GM23248 (cell line): ENCODE measurements around the gene SDK2. TPM values are rescaled to one million over a fixed set of nuclear protein-coding genes. Genes with fewer than 3 reads are reported as not detected.

Experiments
- DNase-seq: peaks from one replicate; pipeline ENCODE4 v3.0.0-alpha.2; 2015
- H2AFZ ChIP-seq: fragments of 200-600 bp; sonication (generic); 2 replicates; pipeline ENCODE4 v1.6.1; 2016; ENCODE audit warnings: antibody characterized with exemption
- H3F3A ChIP-seq: fragments of 200-600 bp; sonication (generic); 2 replicates; pipeline ENCODE4 v1.6.1; 2016; ENCODE audit warnings: mild to moderate bottlenecking, antibody characterized with exemption, mixed run types; ENCODE audit not compliant: insufficient read depth
- H3K27ac ChIP-seq: fragments of 200-600 bp; sonication (generic); 2 replicates; pipeline ENCODE4 v1.5.1; 2016; ENCODE audit warnings: mild to moderate bottlenecking
- H3K27me3 ChIP-seq: fragments of 200-600 bp; sonication (generic); replicated peaks from 2 replicates; pipeline ENCODE4 v1.6.1; 2016; ENCODE audit warnings: mild to moderate bottlenecking; ENCODE audit not compliant: insufficient read depth
- H3K36me3 ChIP-seq: fragments of 200-600 bp; sonication (generic); 2 replicates; pipeline ENCODE4 v1.6.1; 2016; ENCODE audit warnings: low read depth, mild to moderate bottlenecking
- H3K4me1 ChIP-seq: fragments of 200-600 bp; sonication (generic); 2 replicates; pipeline ENCODE4 v1.6.1; 2016; ENCODE audit warnings: mild to moderate bottlenecking; ENCODE audit not compliant: insufficient read depth
- H3K4me2 ChIP-seq: fragments of 200-600 bp; sonication (generic); one replicate; pipeline ENCODE4 v1.6.1; 2016; ENCODE audit warnings: mild to moderate bottlenecking; ENCODE audit not compliant: unreplicated experiment
- H3K4me3 ChIP-seq: fragments of 200-600 bp; sonication (generic); 2 replicates; pipeline ENCODE4 v1.5.1; 2016; ENCODE audit warnings: mild to moderate bottlenecking
- H3K79me2 ChIP-seq: fragments of 200-600 bp; sonication (generic); 2 replicates; pipeline ENCODE4 v1.6.1; 2016; ENCODE audit warnings: mild to moderate bottlenecking; ENCODE audit not compliant: insufficient read depth
- H3K9ac ChIP-seq: fragments of 200-600 bp; sonication (generic); 2 replicates; pipeline ENCODE4 v1.6.1; 2016; ENCODE audit warnings: mild to moderate bottlenecking
- H3K9me2 ChIP-seq: fragments of 200-600 bp; sonication (generic); 2 replicates; pipeline ENCODE4 v1.6.1; 2016; ENCODE audit warnings: mixed run types, mild to moderate bottlenecking, moderate library complexity; ENCODE audit not compliant: insufficient read depth
- H3K9me3 ChIP-seq: fragments of 200-600 bp; sonication (generic); one replicate; pipeline ENCODE4 v1.6.1; 2017; ENCODE audit warnings: low read depth
- H4K20me1 ChIP-seq: fragments of 200-600 bp; sonication (generic); 2 replicates; pipeline ENCODE4 v1.6.0; 2016; ENCODE audit not compliant: insufficient read depth
- EZH2 ChIP-seq: fragments of 200-600 bp; sonication (generic); IDR thresholded peaks from 2 replicates; pipeline ENCODE4 v1.6.1; 2018; ENCODE audit warnings: antibody characterized with exemption, mild to moderate bottlenecking; ENCODE audit not compliant: insufficient read depth, poor library complexity, severe bottlenecking
- EZH2phosphoT487 ChIP-seq: fragments of 200-600 bp; sonication (generic); IDR thresholded peaks from 2 replicates; pipeline ENCODE4 v1.6.1; 2018; ENCODE audit warnings: antibody characterized with exemption, moderate library complexity, mild to moderate bottlenecking, low read depth; ENCODE audit not compliant: insufficient read depth
- WGBS, 2 experiments: methylation state at CpG; one replicate each; pipeline ENCODE4 v1.1.6; 2015 to 2017; ENCODE audit warnings: low lambda C conversion rate in 2 of 2, low coverage in 1 of 2; ENCODE audit errors: missing lambda C conversion rate in 2 of 2; 5-methylcytosine and 5-hydroxymethylcytosine counted together
- in situ Hi-C: fragments of 300-500 bp; cut with MboI; formaldehyde crosslinking; loops from 2 replicates; pipeline ENCODE4 v1.15.0; 2020
- polyA plus RNA-seq: library from polyadenylated mRNA; unstranded; fragments of >200 nt; fragmentation: Nextera tagmentation; extraction: Ambion mirVana; gene quantifications from 2 replicates; pipeline ENCODE4 v1.2.1, GENCODE V29; 2016
- total RNA-seq: library from RNA; depleted of rRNA; stranded (reverse); fragments of >200 nt; shearing (Covaris generic); gene quantifications from 2 replicates; pipeline ENCODE4 v1.2.3, GENCODE V29; 2014

SDK2 gene
- total and polyA plus RNA-seq, 2 experiments from 2014 or later = under 0.01 to 0.03 TPM

GRCh38 chr17:73621685-73622084 is 22.6 kb downstream of the SDK2 start:
- WGBS, 2 experiments = 38 to 39% methylated on average over 2 of the region's 2 CpGs
- in situ Hi-C loops = no loop called here
- no peak overlapping the region for H3K9ac ChIP-seq

DNA sequence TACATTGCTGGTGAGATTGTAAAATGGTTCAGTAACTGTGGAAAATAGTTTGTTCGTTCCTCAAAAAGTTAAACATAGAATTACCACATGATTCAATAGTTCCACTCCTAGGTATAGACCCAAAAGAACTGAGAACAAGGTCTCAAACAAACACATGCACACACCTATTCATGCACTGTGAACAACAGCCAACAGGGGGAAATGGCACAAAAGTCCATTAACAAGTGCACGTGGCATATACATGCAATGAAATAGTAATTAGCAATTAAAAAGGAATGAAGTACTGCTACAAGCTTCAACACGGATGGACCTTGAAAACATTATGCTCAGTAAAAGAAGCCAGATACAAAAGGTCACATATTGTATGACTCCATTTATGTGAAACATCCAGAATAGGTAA is 23.8 kb downstream of the SDK2 start:
- H3K36me3 ChIP-seq = no peaks in the 10 kb centered on the region

More at GRCh38 chr17:73621685-73622084, 22.6 kb downstream of the SDK2 start:
- no peaks in the 10 kb centered on the region for H3F3A ChIP-seq
- H3K9me3 ChIP-seq = no peaks in the 10 kb centered on the region
- no peaks in the 10 kb centered on the region for H3K79me2 ChIP-seq
- H3K9me2 ChIP-seq = no peaks in the 10 kb centered on the region
- TF ChIP-seq EZH2 = no peak
- TF ChIP-seq EZH2phosphoT487 = no peak
- no peaks in the 10 kb centered on the region for H3K36me3 ChIP-seq
- H3K27ac ChIP-seq = no peak overlapping the region
- DNase-seq = no peak
- H4K20me1 ChIP-seq = no peaks in the 10 kb centered on the region
- no peak overlapping the region for H3K4me2 ChIP-seq
- no peaks in the 10 kb centered on the region; the same call in 1 of the 2 replicates for H3K27me3 ChIP-seq
- no peak overlapping the region for H3K4me3 ChIP-seq
- H2AFZ ChIP-seq = no peak overlapping the region
- no peaks in the 10 kb centered on the region for H3K4me1 ChIP-seq

GRCh38 chr17:73617501-73617900 is 26.7 kb downstream of the SDK2 start:
- DNase-seq = no peak
- H2AFZ ChIP-seq = no peak overlapping the region
- no peaks in the 10 kb centered on the region for H3K79me2 ChIP-seq
- H4K20me1 ChIP-seq = no peaks in the 10 kb centered on the region
- no peak overlapping the region for H3K4me2 ChIP-seq
- no peaks in the 10 kb centered on the region for H3K4me1 ChIP-seq
- H3K9ac ChIP-seq = no peak overlapping the region
- no peaks in the 10 kb centered on the region for H3K9me3 ChIP-seq
- H3K36me3 ChIP-seq = no peaks in the 10 kb centered on the region
- TF ChIP-seq EZH2 (no peak), EZH2phosphoT487 (no peak)
- in situ Hi-C loops = no loop called here
- WGBS, 2 experiments = 67 to 69% methylated on average over 5 of the region's 5 CpGs
- no peaks in the 10 kb centered on the region; the same call in 1 of the 2 replicates for H3K27me3 ChIP-seq
- no peaks in the 10 kb centered on the region for H3K9me2 ChIP-seq
- H3K4me3 ChIP-seq = no peak overlapping the region
- no peaks in the 10 kb centered on the region for H3F3A ChIP-seq
- H3K27ac ChIP-seq = no peak overlapping the region

More for the DNA sequence above, 23.8 kb downstream of the SDK2 start:
- 42 to 44% methylated on average over 3 of the region's 3 CpGs for WGBS, 2 experiments
- no peak for TF ChIP-seq EZH2phosphoT487
- TF ChIP-seq EZH2 = no peak
- Histone ChIP-seq H3K9me2 (no peaks in the 10 kb centered on the region), H3F3A (no peaks in the 10 kb centered on the region), H3K9me3 (no peaks in the 10 kb centered on the region), H3K27ac (no peak overlapping the region), H3K4me2 (no peak overlapping the region), H2AFZ (no peak overlapping the region), H4K20me1 (no peaks in the 10 kb centered on the region), H3K4me3 (no peak overlapping the region), H3K4me1 (no peaks in the 10 kb centered on the region), H3K27me3 (no peaks in the 10 kb centered on the region; the same call in 1 of the 2 replicates), H3K9ac (no peak overlapping the region), H3K79me2 (no peaks in the 10 kb centered on the region)
- in situ Hi-C loops = no loop called here
- no peak for DNase-seq

- Histone ChIP-seq H3K9me3 (no peaks in the 10 kb centered on the region), H3K4me1 (no peaks in the 10 kb centered on the region), H3K79me2 (no peaks in the 10 kb centered on the region), H3K9ac (no peak overlapping the region), H2AFZ (no peak overlapping the region), H3K27me3 (no peaks in the 10 kb centered on the region; the same call in 1 of the 2 replicates), H3K27ac (no peak overlapping the region), H3K4me3 (no peak overlapping the region), H3K36me3 (no peaks in the 10 kb centered on the region), H3K9me2 (no peaks in the 10 kb centered on the region), H4K20me1 (no peaks in the 10 kb centered on the region), H3K4me2 (no peak overlapping the region), H3F3A (no peaks in the 10 kb centered on the region)
- 43 to 47% methylated on average over 4 to 8 of the region's 8 CpGs for WGBS, 2 experiments
- DNase-seq = no peak
- in situ Hi-C loops = no loop called here
- TF ChIP-seq EZH2 = no peak
- TF ChIP-seq EZH2phosphoT487 = no peak
Measured at GRCh38 chr17:73616873-73617404, 27.3 kb downstream of the SDK2 start.
